Panc1 (cell line): ENCODE measurements around the gene PHC3.

Experiments
- CTCF ChIP-seq: fragments of 450-650 bp; IDR thresholded peaks from 2 replicates; pipeline ENCODE4 v1.5.1; 2017; ENCODE audit warnings: mild to moderate bottlenecking
- REST ChIP-seq, 2 experiments: IDR thresholded peaks; 2 replicates each; pipeline ENCODE4 v1.6.1; 2011 to 2012; ENCODE audit warnings: low read depth in 2 of 2, control low read depth in 1 of 2, low read length in 1 of 2, mild to moderate bottlenecking in 1 of 2, moderate library complexity in 1 of 2; ENCODE audit not compliant: insufficient read depth in 1 of 2
- TCF7L2 ChIP-seq: IDR thresholded peaks from 2 replicates; pipeline ENCODE4 v1.6.1; 2011; ENCODE audit warnings: mild to moderate bottlenecking, low read depth, low read length, inconsistent platforms

GRCh38 chr3:170111147-170111771 lies 70.3 kb downstream of the PHC3 start:
- TF ChIP-seq CTCF = no peak
- TF ChIP-seq REST (IDR thresholded peaks at IDR 0.05; ENCODE audit: insufficient read depth in 1 of 2, low read depth in 2 of 2, low read length in 1 of 2) = no peak
- TF ChIP-seq TCF7L2 = no peak
